ENCODE results near the gene ESD. TPM values are rescaled to one million over a fixed set of nuclear protein-coding genes. Genes with fewer than 3 reads are reported as not detected.

Gene ESD
- total RNA-seq, 1 experiment from 2014 or later: 71.6 TPM

- intact Hi-C loops (cut with micrococcal nuclease; ENCODE audit: unreplicated experiment): no loop called here
- no peaks in the 10 kb centered on the region for H3K27me3 Mint-ChIP-seq (ENCODE audit: unreplicated experiment)
- no peak overlapping the region for H3K4me3 Mint-ChIP-seq (ENCODE audit: low read depth, unreplicated experiment)
- no peak overlapping the region for H3K27ac Mint-ChIP-seq (ENCODE audit: unreplicated experiment)
- no peak for DNase-seq
- CTCF ChIA-PET: no interaction called here
- H3K9me3 Mint-ChIP-seq (ENCODE audit: low read depth, unreplicated experiment): peaks cover 2% of the 10 kb centered on the region
- no peak for TF ChIP-seq CTCF (IDR thresholded peaks at IDR 0.05; ENCODE audit: unreplicated experiment)
- no TSS peak for BruUV-seq (replicated peaks)
- peaks cover 5% of the 10 kb centered on the region for H3K36me3 Mint-ChIP-seq (ENCODE audit: insufficient read depth, unreplicated experiment)
- peaks cover 25% of the 10 kb centered on the region for H3K4me1 Mint-ChIP-seq (ENCODE audit: low read depth, unreplicated experiment)
These were observed 4.9 kb upstream of the ESD start for GRCh38 chr13:46801858-46802257.

GRCh38 chr13:46799139-46799538 is 2.2 kb upstream of the ESD start:
- H3K27me3 Mint-ChIP-seq (ENCODE audit: unreplicated experiment): no peaks in the 10 kb centered on the region
- H3K9me3 Mint-ChIP-seq (ENCODE audit: low read depth, unreplicated experiment): no peaks in the 10 kb centered on the region
- H3K4me3 Mint-ChIP-seq (ENCODE audit: low read depth, unreplicated experiment): no peak overlapping the region
- CTCF ChIA-PET: no interaction called here
- BruUV-seq (replicated peaks): no TSS peak
- H3K27ac Mint-ChIP-seq (ENCODE audit: unreplicated experiment): no peak overlapping the region
- intact Hi-C loops (cut with micrococcal nuclease; ENCODE audit: unreplicated experiment): no loop called here
- TF ChIP-seq CTCF (IDR thresholded peaks at IDR 0.05; ENCODE audit: unreplicated experiment): no peak
- H3K36me3 Mint-ChIP-seq (ENCODE audit: insufficient read depth, unreplicated experiment): peaks cover 14% of the 10 kb centered on the region
- H3K4me1 Mint-ChIP-seq (ENCODE audit: low read depth, unreplicated experiment): peaks cover 28% of the 10 kb centered on the region
- no peak for DNase-seq

- intact Hi-C loops (cut with micrococcal nuclease; ENCODE audit: unreplicated experiment): no loop called here
- no peaks in the 10 kb centered on the region for H3K9me3 Mint-ChIP-seq (ENCODE audit: low read depth, unreplicated experiment)
- H3K36me3 Mint-ChIP-seq (ENCODE audit: insufficient read depth, unreplicated experiment): peaks cover 14% of the 10 kb centered on the region
- H3K4me3 Mint-ChIP-seq (ENCODE audit: low read depth, unreplicated experiment): peak overlapping the region; percentile 87
- TF ChIP-seq CTCF (IDR thresholded peaks at IDR 0.05; ENCODE audit: unreplicated experiment): no peak
- BruUV-seq (replicated peaks): no TSS peak
- peaks cover 30% of the 10 kb centered on the region for H3K4me1 Mint-ChIP-seq (ENCODE audit: low read depth, unreplicated experiment)
- no peak for DNase-seq
- CTCF ChIA-PET: no interaction called here
- H3K27ac Mint-ChIP-seq (ENCODE audit: unreplicated experiment): peak overlapping the region; percentile 82
- no peaks in the 10 kb centered on the region for H3K27me3 Mint-ChIP-seq (ENCODE audit: unreplicated experiment)
These were observed 708 bp upstream of the ESD start for GRCh38 chr13:46797501-46798237.

- H3K27me3 Mint-ChIP-seq (ENCODE audit: unreplicated experiment): no peaks in the 10 kb centered on the region
- no peak for DNase-seq
- intact Hi-C loops (cut with micrococcal nuclease; ENCODE audit: unreplicated experiment): no loop called here
- BruUV-seq (replicated peaks): no TSS peak
- H3K4me3 Mint-ChIP-seq (ENCODE audit: low read depth, unreplicated experiment): peak overlapping the region; percentile 87
- TF ChIP-seq CTCF (IDR thresholded peaks at IDR 0.05; ENCODE audit: unreplicated experiment): no peak
- no peaks in the 10 kb centered on the region for H3K9me3 Mint-ChIP-seq (ENCODE audit: low read depth, unreplicated experiment)
- H3K27ac Mint-ChIP-seq (ENCODE audit: unreplicated experiment): peak overlapping the region; percentile 82
- peaks cover 30% of the 10 kb centered on the region for H3K4me1 Mint-ChIP-seq (ENCODE audit: low read depth, unreplicated experiment)
- CTCF ChIA-PET: no interaction called here
- peaks cover 14% of the 10 kb centered on the region for H3K36me3 Mint-ChIP-seq (ENCODE audit: insufficient read depth, unreplicated experiment)
These were observed 839 bp downstream of the ESD start for GRCh38 chr13:46796129-46796514.

Measured in Calu3 (cell line).